ENCODE results near the gene RHOV.

The RHOV gene

GRCh38 chr15:40894681-40895448 is 20.8 kb upstream of the RHOV start:
- Histone ChIP-seq H3K27ac (ENCODE audit: insufficient read depth in 1 of 2, low read depth in 1 of 2, low read length in 2 of 2, poor library complexity in 1 of 2, severe bottlenecking in 2 of 2) (peak overlapping the region; percentile 75 to 85), H3K27me3 (replicated peaks in 2 of 5; ENCODE audit: control insufficient read depth in 4 of 5, insufficient read depth in 5 of 5, low read length in 4 of 5) (peaks cover 0 to 2% (median 0%) of the 10 kb centered on the region in 5 experiments), H3K4me3 (ENCODE audit: control insufficient read depth in 1 of 7, extremely low read depth in 1 of 7, insufficient read depth in 4 of 7, low read depth in 2 of 7, low read length in 6 of 7) (peak overlapping the region; percentile 82 to 98 (median 89)), H3K4me1 (ENCODE audit: control extremely low read depth in 1 of 4, control insufficient read depth in 4 of 4, insufficient read depth in 4 of 4, low read length in 3 of 4) (peaks cover 7 to 31% (median 25%) of the 10 kb centered on the region in 4 experiments), H3K9me3 (ENCODE audit: control extremely low read depth in 1 of 5, control insufficient read depth in 4 of 5, insufficient read depth in 2 of 5, low read depth in 1 of 5, low read length in 4 of 5) (no peaks in the 10 kb centered on the region), H3K36me3 (ENCODE audit: control insufficient read depth in 4 of 4, insufficient read depth in 4 of 4, low read length in 3 of 4) (peaks cover 3 to 34% (median 23%) of the 10 kb centered on the region in 4 experiments)
- CTCF ChIA-PET: interaction anchor here (0.7 to 20.1 kb wide), 27 partner anchors 9 to 295 kb away, joined by 3 to 491 read pairs (median 4); partner anchors contain the start of gene RHOV
- peak; percentile 87 to 92 (median 92) for DNase-seq
- POLR2A ChIA-PET: interaction anchor here (1.1 kb wide), 1 partner anchor 37 kb away, joined by 9 read pairs; no protein-coding TSS in a partner anchor
- WGBS (ENCODE audit: insufficient coverage): 3% methylated on average over 27 of the region's 33 CpGs

- POLR2A ChIA-PET: interaction anchor here (1.1 kb wide), 1 partner anchor 36 kb away, joined by 9 read pairs; no protein-coding TSS in a partner anchor
- no peaks in the 10 kb centered on the region for H3K9me3 ChIP-seq (ENCODE audit: control extremely low read depth in 1 of 5, control insufficient read depth in 4 of 5, insufficient read depth in 2 of 5, low read depth in 1 of 5, low read length in 4 of 5)
- CTCF ChIA-PET: interaction anchor here (0.8 to 20.1 kb wide), 24 partner anchors 9 to 291 kb away, joined by 3 to 491 read pairs (median 5); partner anchors contain the start of gene RHOV
- peak within 1 kb of the TSS; percentile 75 to 85 for H3K27ac ChIP-seq (ENCODE audit: insufficient read depth in 1 of 2, low read depth in 1 of 2, low read length in 2 of 2, poor library complexity in 1 of 2, severe bottlenecking in 2 of 2)
- peak within 1 kb of the TSS; percentile 82 to 98 (median 89) for H3K4me3 ChIP-seq (ENCODE audit: control insufficient read depth in 1 of 7, extremely low read depth in 1 of 7, insufficient read depth in 4 of 7, low read depth in 2 of 7, low read length in 6 of 7)
- H3K36me3 ChIP-seq (ENCODE audit: control insufficient read depth in 4 of 4, insufficient read depth in 4 of 4, low read length in 3 of 4): peaks cover 3 to 25% (median 15%) of the 10 kb centered on the region in 4 experiments
- peaks cover 0 to 2% (median 0%) of the 10 kb centered on the region in 5 experiments for H3K27me3 ChIP-seq (replicated peaks in 2 of 5; ENCODE audit: control insufficient read depth in 4 of 5, insufficient read depth in 5 of 5, low read length in 4 of 5)
- DNase-seq: peak; percentile 97 to 98 (median 98)
- peaks cover 7 to 31% (median 25%) of the 10 kb centered on the region in 4 experiments for H3K4me1 ChIP-seq (ENCODE audit: control extremely low read depth in 1 of 4, control insufficient read depth in 4 of 4, insufficient read depth in 4 of 4, low read length in 3 of 4)
- 4% methylated on average over 50 of the region's 55 CpGs for WGBS (ENCODE audit: insufficient coverage)
Observed at GRCh38 chr15:40893733-40894680, 20.0 kb upstream of the RHOV start, which contains the start of gene VPS18. VPS18 (plus strand) TSS chr15:40894450; CDS start chr15:40894769, 319 bp downstream.

GRCh38 chr15:40893019-40893670 is 19.1 kb upstream of the RHOV start:
- Histone ChIP-seq H3K9me3 (ENCODE audit: control extremely low read depth in 1 of 5, control insufficient read depth in 4 of 5, insufficient read depth in 2 of 5, low read depth in 1 of 5, low read length in 4 of 5) (no peaks in the 10 kb centered on the region), H3K4me1 (ENCODE audit: control extremely low read depth in 1 of 4, control insufficient read depth in 4 of 4, insufficient read depth in 4 of 4, low read length in 3 of 4) (peaks cover 7 to 31% (median 25%) of the 10 kb centered on the region in 4 experiments), H3K36me3 (ENCODE audit: control insufficient read depth in 4 of 4, insufficient read depth in 4 of 4, low read length in 3 of 4) (peaks cover 0 to 17% (median 9%) of the 10 kb centered on the region in 4 experiments), H3K4me3 (ENCODE audit: control insufficient read depth in 1 of 7, extremely low read depth in 1 of 7, insufficient read depth in 4 of 7, low read depth in 2 of 7, low read length in 6 of 7) (no peak overlapping the region), H3K27me3 (replicated peaks in 2 of 5; ENCODE audit: control insufficient read depth in 4 of 5, insufficient read depth in 5 of 5, low read length in 4 of 5) (peaks cover 0 to 2% (median 0%) of the 10 kb centered on the region in 5 experiments), H3K27ac (ENCODE audit: insufficient read depth in 1 of 2, low read depth in 1 of 2, low read length in 2 of 2, poor library complexity in 1 of 2, severe bottlenecking in 2 of 2) (no peak overlapping the region)
- ChIA-PET POLR2A (no interaction called here), CTCF (interaction anchor here (1.1 to 15.0 kb wide), 12 partner anchors 10 to 192 kb away, joined by 3 to 231 read pairs (median 8); partner anchors contain the start of gene RHOV)
- peak in 2 of 3 donors; percentile 34 to 47 for DNase-seq
- 88% methylated on average over 22 of the region's 22 CpGs for WGBS (ENCODE audit: insufficient coverage)

- peaks cover 7 to 31% (median 25%) of the 10 kb centered on the region in 4 experiments for H3K4me1 ChIP-seq (ENCODE audit: control extremely low read depth in 1 of 4, control insufficient read depth in 4 of 4, insufficient read depth in 4 of 4, low read length in 3 of 4)
- no peaks in the 10 kb centered on the region for H3K9me3 ChIP-seq (ENCODE audit: control extremely low read depth in 1 of 5, control insufficient read depth in 4 of 5, insufficient read depth in 2 of 5, low read depth in 1 of 5, low read length in 4 of 5)
- no peak for DNase-seq
- H3K4me3 ChIP-seq (ENCODE audit: control insufficient read depth in 1 of 7, extremely low read depth in 1 of 7, insufficient read depth in 4 of 7, low read depth in 2 of 7, low read length in 6 of 7): no peak overlapping the region
- WGBS (ENCODE audit: insufficient coverage): no CpG with 5 or more reads among the region's 2 CpGs
- peaks cover 0 to 2% (median 0%) of the 10 kb centered on the region in 5 experiments for H3K27me3 ChIP-seq (replicated peaks in 2 of 5; ENCODE audit: control insufficient read depth in 4 of 5, insufficient read depth in 5 of 5, low read length in 4 of 5)
- H3K27ac ChIP-seq (ENCODE audit: insufficient read depth in 1 of 2, low read depth in 1 of 2, low read length in 2 of 2, poor library complexity in 1 of 2, severe bottlenecking in 2 of 2): no peak overlapping the region
- H3K36me3 ChIP-seq (ENCODE audit: control insufficient read depth in 4 of 4, insufficient read depth in 4 of 4, low read length in 3 of 4): peaks cover 0 to 13% (median 8%) of the 10 kb centered on the region in 4 experiments
- ChIA-PET POLR2A (no interaction called here), CTCF (interaction anchor here (0.7 to 4.3 kb wide), 16 partner anchors 8 to 301 kb away, joined by 3 to 38 read pairs (median 4); partner anchors contain the start of gene RHOV)
Observed at GRCh38 chr15:40892447-40893012, 18.5 kb upstream of the RHOV start.

- Histone ChIP-seq H3K27me3 (replicated peaks in 2 of 5; ENCODE audit: control insufficient read depth in 4 of 5, insufficient read depth in 5 of 5, low read length in 4 of 5) (peaks cover 0 to 2% (median 0%) of the 10 kb centered on the region in 5 experiments), H3K36me3 (ENCODE audit: control insufficient read depth in 4 of 4, insufficient read depth in 4 of 4, low read length in 3 of 4) (peaks cover 0 to 9% (median 4%) of the 10 kb centered on the region in 4 experiments), H3K4me1 (ENCODE audit: control extremely low read depth in 1 of 4, control insufficient read depth in 4 of 4, insufficient read depth in 4 of 4, low read length in 3 of 4) (peaks cover 7 to 31% (median 25%) of the 10 kb centered on the region in 4 experiments), H3K4me3 (ENCODE audit: control insufficient read depth in 1 of 7, extremely low read depth in 1 of 7, insufficient read depth in 4 of 7, low read depth in 2 of 7, low read length in 6 of 7) (no peak overlapping the region), H3K9me3 (ENCODE audit: control extremely low read depth in 1 of 5, control insufficient read depth in 4 of 5, insufficient read depth in 2 of 5, low read depth in 1 of 5, low read length in 4 of 5) (no peaks in the 10 kb centered on the region), H3K27ac (ENCODE audit: insufficient read depth in 1 of 2, low read depth in 1 of 2, low read length in 2 of 2, poor library complexity in 1 of 2, severe bottlenecking in 2 of 2) (no peak overlapping the region)
- 4% methylated on average over 3 of the region's 4 CpGs for WGBS (ENCODE audit: insufficient coverage)
- peak in 2 of 3 donors; percentile 61 for DNase-seq
- ChIA-PET CTCF (interaction anchor here (0.7 to 4.3 kb wide), 16 partner anchors 8 to 300 kb away, joined by 3 to 38 read pairs (median 4); partner anchors contain the start of gene RHOV), POLR2A (no interaction called here)
Observed at GRCh38 chr15:40891810-40892446, 17.9 kb upstream of the RHOV start.

Measured in common myeloid progenitor, CD34-positive (primary cell).